Esophagus muscularis mucosa (tissue), 4 donors: ENCODE measurements around the gene SRSF5. TPM values are rescaled to one million over a fixed set of nuclear protein-coding genes. Genes with fewer than 3 reads are reported as not detected.
"Not testable (repeated sequence)": the region's sequence is repeated elsewhere in the genome, so short reads cannot be mapped to it uniquely, and the experiment has no call there.

ENCODE experiments used
- DNase-seq: peaks from one replicate; pipeline ENCODE4 v3.0.0-alpha.2; 2017; ENCODE audit errors: extremely low spot score
- H3K27ac ChIP-seq, 4 donors: fragments of 200-600 bp; sonication (generic); replicated peaks in 1 of 4; 1 replicate in 3 of 4; 2 replicates in 1 of 4; pipeline ENCODE4 v1.5.1; 2016 to 2019; ENCODE audit warnings: mild to moderate bottlenecking in 1 of 4
- H3K27me3 ChIP-seq, 4 donors: fragments of 200-600 bp; sonication (generic); one replicate each; pipeline versions ENCODE4 v1.5.1 to v1.6.0; 2016 to 2019
- H3K36me3 ChIP-seq, 4 donors: fragments of 200-600 bp; sonication (generic); one replicate each; pipeline ENCODE4 v1.5.1; 2016 to 2019
- H3K4me1 ChIP-seq, 4 donors: fragments of 200-600 bp; sonication (generic); one replicate each; pipeline ENCODE4 v1.5.1; 2016 to 2019
- H3K4me3 ChIP-seq, 4 donors: fragments of 200-600 bp; sonication (generic); 1 replicate in 2 of 4; 2 replicates in 2 of 4; pipeline ENCODE4 v1.5.1; 2016 to 2019; ENCODE audit warnings: mild to moderate bottlenecking in 4 of 4, moderate library complexity in 1 of 4
- H3K9me3 ChIP-seq, 4 donors: fragments of 200-600 bp; sonication (generic); 1 replicate in 3 of 4; 2 replicates in 1 of 4; pipeline ENCODE4 v1.5.1; 2016 to 2019
- EP300 ChIP-seq: sonication (generic); formaldehyde crosslinking; IDR thresholded peaks from one replicate; pipeline ENCODE4 v1.6.1; 2017; ENCODE audit warnings: antibody characterized with exemption
- POLR2A ChIP-seq: fragments of 450-650 bp; IDR thresholded peaks from one replicate; pipeline ENCODE4 v1.6.1; 2017; ENCODE audit warnings: antibody characterized with exemption, moderate library complexity, mild to moderate bottlenecking, low read depth
- POLR2AphosphoS5 ChIP-seq, 2 donors: sonication (generic); formaldehyde crosslinking; IDR thresholded peaks; one replicate each; pipeline ENCODE4 v1.6.1; 2017; ENCODE audit warnings: antibody characterized with exemption in 2 of 2
- WGBS: methylation state at CpG from one replicate; pipeline ENCODE4 v1.1.5; 2018; 5-methylcytosine and 5-hydroxymethylcytosine counted together
- intact Hi-C: fragments of 100-400 bp; cut with DNase I; formaldehyde crosslinking; loops from one replicate; pipeline ENCODE4 v1.15.1; 2023
- total RNA-seq, 4 donors: library from RNA; depleted of rRNA; stranded (reverse); fragments of >200 nt; gene quantifications; one replicate each; pipeline versions ENCODE4 v1.1.0 to v1.2.1, GENCODE V29; 2016
- TF ChIP-seq, protein P1 (sequence below), 3 experiments: fragments of 200-600 bp in 2 of 3; fragments of 450-650 bp in 1 of 3; sonication (generic) in 2 of 3; IDR thresholded peaks; one replicate each; pipeline ENCODE4 v1.5.1; 2017 to 2019; ENCODE audit warnings: antibody characterized with exemption in 3 of 3, mild to moderate bottlenecking in 2 of 3, moderate library complexity in 1 of 3

Gene SRSF5
- total RNA-seq, 4 donors from 2014 or later: 185 to 291 (median 211) TPM

DNA sequence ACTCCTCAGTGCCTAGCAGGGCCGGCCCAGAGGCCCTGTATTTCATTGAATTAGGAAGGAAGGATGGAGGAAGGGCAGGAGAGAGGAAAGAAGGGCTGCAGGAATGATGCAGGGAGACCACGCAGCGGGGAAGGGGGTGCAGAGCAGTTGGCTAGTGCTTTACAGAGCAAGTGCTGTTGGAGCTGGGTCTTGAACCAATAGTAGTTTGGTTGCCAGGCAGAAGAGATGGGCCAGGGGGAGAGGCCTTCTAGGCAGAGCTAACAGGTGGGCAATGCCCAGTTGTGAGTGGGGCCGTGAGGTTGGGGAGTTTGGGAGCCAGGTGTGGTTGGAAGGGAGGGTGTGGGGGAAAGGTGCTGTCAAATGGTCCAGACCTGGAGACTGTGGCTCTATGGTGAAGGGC, 39.1 kb upstream of the SRSF5 start:
- H3K27ac ChIP-seq: peak overlapping the region in 3 of 4 donors; percentile 54 to 68 (median 65)
- H3K4me3 ChIP-seq: no peak overlapping the region
- TF ChIP-seq, protein P1, sequence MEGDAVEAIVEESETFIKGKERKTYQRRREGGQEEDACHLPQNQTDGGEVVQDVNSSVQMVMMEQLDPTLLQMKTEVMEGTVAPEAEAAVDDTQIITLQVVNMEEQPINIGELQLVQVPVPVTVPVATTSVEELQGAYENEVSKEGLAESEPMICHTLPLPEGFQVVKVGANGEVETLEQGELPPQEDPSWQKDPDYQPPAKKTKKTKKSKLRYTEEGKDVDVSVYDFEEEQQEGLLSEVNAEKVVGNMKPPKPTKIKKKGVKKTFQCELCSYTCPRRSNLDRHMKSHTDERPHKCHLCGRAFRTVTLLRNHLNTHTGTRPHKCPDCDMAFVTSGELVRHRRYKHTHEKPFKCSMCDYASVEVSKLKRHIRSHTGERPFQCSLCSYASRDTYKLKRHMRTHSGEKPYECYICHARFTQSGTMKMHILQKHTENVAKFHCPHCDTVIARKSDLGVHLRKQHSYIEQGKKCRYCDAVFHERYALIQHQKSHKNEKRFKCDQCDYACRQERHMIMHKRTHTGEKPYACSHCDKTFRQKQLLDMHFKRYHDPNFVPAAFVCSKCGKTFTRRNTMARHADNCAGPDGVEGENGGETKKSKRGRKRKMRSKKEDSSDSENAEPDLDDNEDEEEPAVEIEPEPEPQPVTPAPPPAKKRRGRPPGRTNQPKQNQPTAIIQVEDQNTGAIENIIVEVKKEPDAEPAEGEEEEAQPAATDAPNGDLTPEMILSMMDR (IDR thresholded peaks at IDR 0.05): no peak
- no peak for TF ChIP-seq POLR2A
- no peak for TF ChIP-seq EP300
- no peak for TF ChIP-seq POLR2AphosphoS5 (IDR thresholded peaks at IDR 0.05)
- H3K9me3 ChIP-seq: no peaks in the 10 kb centered on the region
- no peaks in the 10 kb centered on the region for H3K36me3 ChIP-seq
- H3K27me3 ChIP-seq: no peaks in the 10 kb centered on the region
- H3K4me1 ChIP-seq: peaks cover 10 to 22% (median 17%) of the 10 kb centered on the region in 4 donors
- intact Hi-C loops: loop anchor here (1.0 to 2.0 kb wide), 2 partner anchors 125 to 143 kb away; no protein-coding TSS in a partner anchor
- WGBS: 85% methylated on average over 4 of the region's 4 CpGs
- DNase-seq: no peak

DNA sequence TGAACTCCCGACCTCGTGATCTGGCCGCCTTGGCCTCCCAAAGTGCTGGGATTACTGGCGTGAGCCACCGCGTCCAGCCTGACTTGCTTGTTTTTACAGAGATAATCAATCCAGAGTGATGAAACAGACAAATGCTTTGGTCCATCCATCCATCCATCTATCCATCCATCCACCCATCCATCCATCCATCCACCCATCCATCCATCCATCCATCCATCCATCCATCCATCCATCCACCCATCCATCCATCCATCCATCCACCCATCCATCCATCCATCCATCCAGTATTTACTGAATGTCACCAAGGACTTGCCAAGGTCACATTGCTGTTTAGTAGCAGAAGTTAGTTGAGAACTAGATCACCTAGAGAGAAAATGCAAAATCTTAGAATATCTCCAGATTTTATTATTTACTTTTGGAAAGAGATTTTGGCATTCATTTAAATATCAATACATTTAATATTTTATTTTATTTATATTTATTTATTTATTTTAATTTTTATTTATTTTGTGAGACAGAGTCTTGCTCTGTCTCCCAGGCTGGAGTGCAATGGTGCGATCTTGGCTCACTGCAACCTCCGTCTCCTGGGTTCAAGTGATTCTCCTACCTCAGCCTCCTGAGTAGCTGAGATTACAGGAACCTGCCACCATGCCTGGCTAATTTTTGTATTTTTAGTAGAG, 34.9 kb upstream of the SRSF5 start:
- H3K36me3 ChIP-seq, H3K27me3 ChIP-seq, H3K27ac ChIP-seq, intact Hi-C loops, DNase-seq, H3K9me3 ChIP-seq, H3K4me3 ChIP-seq: not testable (repeated sequence)
- WGBS: 91% methylated on average over 8 of the region's 8 CpGs
- H3K4me1 ChIP-seq: peaks cover 3 to 10% (median 6%) of the 10 kb centered on the region in 4 donors

DNA sequence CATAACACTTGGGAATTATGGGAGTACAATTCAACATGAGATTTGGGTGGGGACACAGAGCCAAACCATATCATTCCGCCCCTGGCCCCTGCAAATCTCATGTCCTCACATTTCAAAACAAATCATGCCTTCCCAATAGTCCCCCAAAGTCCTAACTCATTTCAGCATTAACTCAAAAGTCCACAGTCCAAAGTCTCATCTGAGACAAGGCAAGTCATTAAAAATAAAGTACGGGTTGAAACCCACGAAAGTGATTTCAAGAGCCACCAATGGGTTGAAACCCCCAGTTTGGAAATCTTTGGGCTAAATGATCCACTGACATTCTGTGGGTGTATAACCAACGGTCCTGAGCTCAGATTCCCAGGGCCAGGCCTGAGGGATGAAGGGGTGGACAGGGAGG, 30.5 kb upstream of the SRSF5 start:
- WGBS: 84% methylated on average over 4 of the region's 4 CpGs

DNA sequence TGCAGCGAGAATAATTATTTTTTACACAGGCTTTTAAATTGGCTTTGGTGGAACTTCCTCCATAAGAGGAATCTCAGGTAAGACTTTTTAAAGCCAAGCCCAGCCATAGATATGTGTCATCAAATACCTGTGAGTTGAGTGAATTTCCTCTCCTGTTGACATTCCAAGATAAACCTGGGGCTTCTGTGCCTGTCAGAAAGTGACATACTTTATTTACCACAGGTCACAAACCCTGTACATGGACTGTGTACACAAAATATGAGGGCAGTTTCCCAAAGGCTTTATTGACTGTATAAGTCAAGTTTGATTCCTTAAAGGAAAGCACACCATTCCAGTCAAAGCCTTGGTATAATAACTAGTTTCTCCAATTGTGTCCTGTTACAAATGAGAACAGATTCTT, 25.9 kb upstream of the SRSF5 start:
- 95% methylated on average over 1 of the region's 1 CpG for WGBS
- intact Hi-C loops: no loop called here
- peaks cover 0 to 6% (median 0%) of the 10 kb centered on the region in 4 donors for H3K27me3 ChIP-seq

More for the DNA sequence above, 30.5 kb upstream of the SRSF5 start:
- H3K4me3 ChIP-seq, intact Hi-C loops, H3K36me3 ChIP-seq, H3K9me3 ChIP-seq, H3K4me1 ChIP-seq, H3K27ac ChIP-seq, DNase-seq, H3K27me3 ChIP-seq: not testable (repeated sequence)

DNA sequence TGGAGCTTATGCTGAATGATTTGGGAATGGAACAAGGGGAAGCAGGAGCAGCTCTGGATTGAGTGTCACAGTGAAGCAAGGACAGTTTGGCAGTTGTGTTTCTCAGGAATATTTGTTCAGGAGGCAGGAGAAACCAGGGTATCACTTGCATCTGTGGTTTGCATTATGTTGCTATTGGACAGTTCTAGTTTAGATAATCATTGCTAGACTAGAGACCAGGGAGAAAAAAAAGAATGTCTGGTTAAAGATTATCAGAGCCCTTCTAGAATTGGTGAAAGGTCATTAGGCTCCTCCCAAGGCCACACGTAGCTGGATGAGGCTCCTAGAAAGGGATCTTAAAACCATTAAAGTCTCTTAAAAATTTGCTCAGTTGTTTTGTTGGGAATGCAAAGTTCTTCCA, 17.0 kb upstream of the SRSF5 start:
- intact Hi-C loops: no loop called here
- 89% methylated on average over 1 of the region's 1 CpG for WGBS
- Histone ChIP-seq H3K4me1 (no peaks in the 10 kb centered on the region), H3K9me3 (no peaks in the 10 kb centered on the region), H3K4me3 (no peak overlapping the region), H3K36me3 (no peaks in the 10 kb centered on the region), H3K27me3 (no peaks in the 10 kb centered on the region), H3K27ac (no peak overlapping the region)
- DNase-seq: no peak
- TF ChIP-seq POLR2A: no peak
- TF ChIP-seq, protein P1 (IDR thresholded peaks at IDR 0.05): no peak
- TF ChIP-seq EP300: no peak
- TF ChIP-seq POLR2AphosphoS5 (IDR thresholded peaks at IDR 0.05): no peak

More for the DNA sequence above, 25.9 kb upstream of the SRSF5 start:
- no peak for DNase-seq
- Histone ChIP-seq H3K9me3 (peaks cover 0 to 4% (median 0%) of the 10 kb centered on the region in 4 donors), H3K4me3 (no peak overlapping the region), H3K36me3 (no peaks in the 10 kb centered on the region), H3K4me1 (no peaks in the 10 kb centered on the region), H3K27ac (no peak overlapping the region)
- TF ChIP-seq POLR2A (no peak), EP300 (no peak), POLR2AphosphoS5 (IDR thresholded peaks at IDR 0.05) (no peak)
- TF ChIP-seq, protein P1 (IDR thresholded peaks at IDR 0.05): no peak

DNA sequence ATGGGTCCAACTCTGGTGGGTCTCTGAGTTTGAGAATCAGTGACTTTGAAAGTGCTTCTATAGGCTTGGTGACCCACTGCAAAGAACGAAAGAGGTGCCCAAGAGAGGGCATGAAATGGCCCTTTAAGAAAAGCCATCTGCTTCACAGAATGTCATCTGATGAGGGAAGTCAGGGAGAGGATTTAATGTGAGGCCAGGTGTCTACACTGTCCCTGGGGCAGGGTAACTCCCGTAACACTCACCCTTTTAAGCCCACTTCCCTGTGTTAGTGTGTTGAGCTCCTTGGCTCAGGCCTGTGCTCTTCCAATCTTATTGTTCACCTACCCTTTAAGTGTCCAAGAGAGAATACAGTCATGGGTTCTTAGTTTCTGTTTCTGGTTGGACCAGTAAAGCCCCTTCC, 16.4 kb upstream of the SRSF5 start:
- WGBS: 89% methylated on average over 2 of the region's 2 CpGs
- Histone ChIP-seq H3K27me3 (no peaks in the 10 kb centered on the region), H3K27ac (no peak overlapping the region), H3K36me3 (no peaks in the 10 kb centered on the region), H3K4me3 (no peak overlapping the region), H3K9me3 (no peaks in the 10 kb centered on the region), H3K4me1 (no peaks in the 10 kb centered on the region)
- intact Hi-C loops: no loop called here
- DNase-seq: no peak
- TF ChIP-seq, protein P1 (IDR thresholded peaks at IDR 0.05): no peak
- no peak for TF ChIP-seq EP300
- TF ChIP-seq POLR2A: no peak
- no peak for TF ChIP-seq POLR2AphosphoS5 (IDR thresholded peaks at IDR 0.05)
